ENCODE results near the gene TMPRSS11B.
"Not testable (repeated sequence)": the region's sequence is repeated elsewhere in the genome, so short reads cannot be mapped to it uniquely, and the experiment has no call there.

The TMPRSS11B gene

DNA sequence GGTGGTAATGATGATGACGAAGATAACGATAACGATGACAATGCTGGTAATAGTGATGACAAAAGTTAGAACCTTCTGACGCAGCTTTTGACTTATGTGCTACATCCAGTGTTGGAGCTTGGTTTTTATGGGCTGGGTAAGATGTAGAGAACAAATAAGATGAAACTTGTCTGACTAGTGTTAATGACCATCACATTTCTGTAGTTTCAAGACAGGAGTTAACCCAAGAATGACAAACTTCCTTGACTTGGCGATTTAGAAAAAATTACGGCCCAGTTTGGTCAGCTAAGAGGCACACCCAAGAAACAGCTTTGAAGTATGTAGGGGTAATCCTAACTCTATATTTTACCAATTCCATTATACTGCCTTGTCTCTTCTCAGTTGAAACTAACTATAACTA lies at the start of gene TMPRSS11B:
TMPRSS11B (minus strand) TSS at position 101 of the 400 bp plus-strand sequence. CDS start 136 bp downstream, outside the sequence.
- DNase-seq: no peak

GRCh38 chr4:68291256-68291655 lies 45.8 kb upstream of the TMPRSS11B start:
- DNase-seq: no peak

- DNase-seq: no peak
Observed at GRCh38 chr4:68288393-68288740, 42.9 kb upstream of the TMPRSS11B start.

GRCh38 chr4:68287704-68288392 lies 42.4 kb upstream of the TMPRSS11B start:
- DNase-seq: no peak

DNA sequence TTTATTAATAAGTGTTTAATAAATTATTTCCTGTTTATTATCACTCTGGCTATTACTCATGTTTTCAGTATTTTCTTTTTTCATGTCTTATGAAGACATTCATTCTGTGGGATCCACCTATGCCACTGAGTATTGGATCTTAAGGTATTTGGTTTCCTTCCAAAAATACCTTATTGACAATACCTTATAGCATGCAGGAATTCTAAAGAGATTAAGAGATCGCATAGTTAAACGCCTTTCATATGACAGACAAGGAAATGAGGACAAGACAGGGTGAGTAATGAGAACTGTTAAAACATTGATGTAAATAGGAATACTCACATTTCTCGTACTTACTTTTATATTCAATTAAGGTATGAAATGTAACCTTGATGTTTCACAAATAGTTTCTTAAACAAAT lies 38.2 kb upstream of the TMPRSS11B start:
- DNase-seq: no peak

DNA sequence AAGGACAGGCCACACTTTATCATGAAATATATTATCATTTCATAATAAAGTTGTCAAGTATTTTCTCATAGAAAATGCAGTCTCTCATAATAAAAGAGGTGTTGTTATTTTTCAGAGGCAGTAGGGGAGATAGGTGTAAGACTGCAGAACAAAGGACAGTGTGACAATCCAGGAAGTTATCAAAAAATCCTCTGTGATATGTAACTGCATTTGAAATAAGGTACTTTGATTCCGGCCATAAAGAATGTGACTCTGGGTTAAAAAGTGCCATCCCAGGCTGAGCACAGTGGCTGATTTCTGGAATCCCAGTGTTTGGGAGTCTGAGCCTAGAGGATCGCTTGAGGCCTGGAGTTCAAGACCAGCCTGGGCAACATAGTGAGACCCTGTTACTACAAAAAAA lies 37.6 kb upstream of the TMPRSS11B start:
- DNase-seq: no peak

GRCh38 chr4:68281796-68282740 lies 36.6 kb upstream of the TMPRSS11B start:
- DNase-seq: not testable (repeated sequence)

- DNase-seq: no peak
Observed at GRCh38 chr4:68278029-68278428, 32.5 kb upstream of the TMPRSS11B start.

- no peak for DNase-seq
Observed at GRCh38 chr4:68277627-68278026, 32.1 kb upstream of the TMPRSS11B start.

GRCh38 chr4:68272860-68273259 lies 27.4 kb upstream of the TMPRSS11B start:
- no peak for DNase-seq

- DNase-seq: no peak
Observed at GRCh38 chr4:68272380-68272779, 26.9 kb upstream of the TMPRSS11B start.

GRCh38 chr4:68271851-68272357 lies 26.4 kb upstream of the TMPRSS11B start:
- no peak for DNase-seq

- no peak for DNase-seq
Observed at GRCh38 chr4:68267433-68267944, 22.0 kb upstream of the TMPRSS11B start.

DNA sequence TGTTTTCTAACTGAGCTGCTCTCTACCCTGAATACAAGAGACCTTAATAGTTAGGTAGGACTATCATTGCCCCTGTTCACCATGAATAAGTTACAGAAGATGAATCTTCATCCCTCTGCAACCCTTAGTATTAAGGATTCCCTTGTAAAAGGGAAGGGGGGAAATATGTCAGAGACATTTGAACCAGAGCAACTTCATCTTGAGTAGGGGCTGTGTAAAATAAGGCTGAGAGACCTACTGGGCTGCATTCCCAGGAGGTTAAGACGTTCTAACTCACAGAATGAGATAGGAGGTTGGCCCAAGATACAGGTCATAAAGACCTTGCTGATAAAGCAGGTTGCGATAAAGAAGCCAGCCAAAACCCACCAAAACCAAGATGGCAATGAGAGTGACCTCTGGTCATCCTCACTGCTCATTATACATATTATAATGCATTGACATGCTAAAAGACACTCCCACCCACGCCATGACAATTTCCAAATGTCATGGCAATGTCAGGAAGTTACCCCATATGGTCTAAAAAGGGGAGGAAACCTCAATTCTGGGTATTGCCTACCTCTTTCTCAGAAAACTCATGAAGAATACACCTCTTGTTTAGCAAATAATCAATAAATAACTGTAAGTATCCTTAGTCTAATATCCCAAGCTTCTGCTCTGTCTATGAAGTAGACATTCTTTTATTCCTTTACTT lies 19.5 kb upstream of the TMPRSS11B start:
- DNase-seq: no peak

GRCh38 chr4:68259191-68259590 lies 13.7 kb upstream of the TMPRSS11B start:
- DNase-seq: no peak

GRCh38 chr4:68257719-68258118 lies 12.2 kb upstream of the TMPRSS11B start:
- no peak for DNase-seq

DNA sequence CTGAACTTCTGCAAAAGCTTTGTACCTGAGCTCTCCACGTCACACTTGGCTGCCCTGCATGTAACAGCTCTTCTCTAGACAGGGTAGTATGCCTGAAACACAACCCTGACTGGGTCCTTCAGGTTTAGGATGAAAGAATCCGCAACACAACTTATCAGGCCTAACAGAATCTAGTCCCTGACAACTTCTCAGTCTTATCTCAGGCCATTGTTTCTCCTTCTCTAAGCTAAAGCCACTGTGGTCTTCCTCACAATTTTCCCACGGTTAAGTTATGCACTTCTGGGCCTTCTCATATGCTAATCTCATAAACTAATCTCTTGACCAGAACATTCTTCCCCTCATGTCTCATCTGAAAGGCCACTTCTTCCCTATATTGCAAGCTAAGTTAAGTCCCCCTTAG lies 10.8 kb upstream of the TMPRSS11B start:
- no peak for DNase-seq

DNA sequence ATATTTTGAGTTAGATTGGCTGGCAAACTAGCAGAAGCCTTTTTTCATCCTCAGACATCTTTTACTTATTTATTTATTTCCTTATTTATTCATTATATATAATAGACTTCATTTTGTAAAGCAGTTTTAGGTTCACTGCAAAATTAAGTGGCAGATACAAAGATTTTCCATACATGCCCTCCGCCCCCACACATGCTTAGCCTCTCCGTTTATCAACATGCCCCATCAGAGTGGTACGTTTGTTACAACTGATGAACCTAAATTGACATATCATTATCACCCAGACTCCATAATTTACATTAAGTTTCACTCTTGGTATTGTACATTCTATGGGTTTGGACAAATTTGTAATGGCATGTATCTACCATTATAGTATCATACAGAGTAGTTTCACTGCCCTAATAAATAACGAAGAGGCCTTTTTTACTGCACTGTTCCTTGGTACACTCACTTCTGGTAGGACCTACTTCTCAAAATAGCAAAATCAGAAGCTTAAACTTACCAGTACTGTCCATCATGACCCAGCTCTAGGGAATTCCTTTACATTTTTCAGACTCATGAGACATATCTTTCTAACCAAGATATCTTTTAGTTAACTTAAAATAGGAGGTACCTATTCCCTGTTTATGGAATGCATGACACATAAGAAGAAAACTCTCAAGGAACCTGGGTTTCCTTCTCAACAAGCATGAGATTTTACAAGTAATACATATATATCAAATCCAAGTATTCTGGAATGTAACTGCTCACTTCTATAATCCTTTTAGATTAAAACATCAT lies 4.8 kb upstream of the TMPRSS11B start:
- DNase-seq: no peak

DNA sequence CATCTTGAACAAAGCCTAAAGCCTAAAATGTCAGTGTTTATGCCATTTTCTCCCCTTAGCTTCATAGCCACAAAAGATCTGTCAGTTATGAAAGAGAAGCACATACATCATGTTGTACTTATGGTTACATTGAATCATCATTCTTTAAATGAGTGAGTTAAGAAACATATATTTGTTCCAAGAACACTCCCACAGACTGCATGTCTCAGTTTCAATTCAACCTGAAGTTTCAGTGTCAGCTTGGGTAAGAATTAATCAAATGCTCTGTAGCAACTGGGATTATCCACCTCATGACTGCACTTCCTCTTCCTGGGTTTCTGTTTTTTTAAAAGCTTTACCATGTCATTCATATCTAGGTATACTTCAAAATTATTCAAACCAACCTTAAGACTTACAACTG lies 3.9 kb upstream of the TMPRSS11B start:
- DNase-seq: no peak

GRCh38 chr4:68240620-68241019 lies 4.9 kb downstream of the TMPRSS11B start:
- DNase-seq: no peak

- DNase-seq: no peak
Observed at GRCh38 chr4:68228568-68228967, 16.9 kb downstream of the TMPRSS11B start.

GRCh38 chr4:68218044-68218443 lies 27.4 kb downstream of the TMPRSS11B start:
- DNase-seq: no peak

Measured in stimulated activated CD4-positive, alpha-beta T cell treated with anti-CD3 and anti-CD28 coated beads, Interleukin-1b, Interleukin-23, amount 100 ng/mL, for 48 hours (primary cell).